SK-N-SH (cell line): ENCODE results near the gene MRM3. TPM values are rescaled to one million over a fixed set of nuclear protein-coding genes. Genes with fewer than 3 reads are reported as not detected.

ENCODE experiments used
- CTCF ChIA-PET: fragments of 300-600, 350-600 bp; formaldehyde crosslinking; extraction: SDS; loops from one replicate; lab custom pipeline; 2021; lab: Yijun Ruan, JAX
- POLR2A ChIA-PET: fragments of 350-600 bp; sonication (Branson Sonifier 250); formaldehyde crosslinking; extraction: SDS; loops from one replicate; lab custom pipeline; 2020; ENCODE audit warnings: antibody characterized with exemption, inconsistent platforms; lab: Yijun Ruan, JAX
- DNase-seq: peaks from one replicate; pipeline ENCODE4 v3.0.0; 2012
- H2AFZ ChIP-seq: fragments of 200-600 bp; sonication (generic); 2 replicates; pipeline ENCODE4 v1.8.1; 2016; ENCODE audit warnings: antibody characterized with exemption, mild to moderate bottlenecking, low read depth
- H3F3A ChIP-seq: fragments of 200-600 bp; sonication (generic); replicated peaks from 2 replicates; pipeline ENCODE3; 2016; ENCODE audit warnings: antibody characterized with exemption, mild to moderate bottlenecking; ENCODE audit not compliant: insufficient read depth
- H3K27ac ChIP-seq, 2 experiments: fragments of 200-500 bp in 1 of 2; fragments of 200-600 bp in 1 of 2; sonication (Bioruptor generic) in 1 of 2; sonication (generic), shearing (Covaris generic) in 1 of 2; 2 replicates each; pipeline versions ENCODE4 v1.5.1 to v1.6.1; 2014 to 2016; ENCODE audit warnings: low read depth in 2 of 2, inconsistent platforms in 1 of 2, low read length in 1 of 2, mild to moderate bottlenecking in 1 of 2, mixed read lengths in 1 of 2
- H3K27me3 ChIP-seq: fragments of 200-600 bp; sonication (generic), shearing (Covaris generic); 2 replicates; pipeline ENCODE4 v1.6.1; 2016; ENCODE audit warnings: mixed run types; ENCODE audit not compliant: insufficient read depth
- H3K36me3 ChIP-seq, 2 experiments: fragments of 200-500 bp in 1 of 2; fragments of 200-600 bp in 1 of 2; sonication (Bioruptor generic) in 1 of 2; sonication (generic) in 1 of 2; replicated peaks in 1 of 2; 2 replicates each; pipeline versions ENCODE3 to v1.5.1; 2014 to 2016; ENCODE audit warnings: low read length in 1 of 2, mild to moderate bottlenecking in 1 of 2; ENCODE audit not compliant: insufficient read depth in 2 of 2, control insufficient read depth in 1 of 2
- H3K4me1 ChIP-seq, 2 experiments: fragments of 200-500 bp in 1 of 2; fragments of 200-600 bp in 1 of 2; sonication (Bioruptor generic) in 1 of 2; sonication (generic), shearing (Covaris generic) in 1 of 2; 2 replicates each; pipeline versions ENCODE4 v1.5.1 to v1.6.1; 2014 to 2016; ENCODE audit warnings: low read depth in 1 of 2, low read length in 1 of 2, mixed run types in 1 of 2; ENCODE audit not compliant: insufficient read depth in 2 of 2, control insufficient read depth in 1 of 2
- H3K4me2 ChIP-seq: fragments of 200-600 bp; sonication (generic), shearing (Covaris generic); 2 replicates; pipeline ENCODE4 v1.6.1; 2017; ENCODE audit warnings: mixed run types
- H3K4me3 ChIP-seq, 2 experiments: fragments of 200-500 bp in 1 of 2; fragments of 200-600 bp in 1 of 2; sonication (Bioruptor generic) in 1 of 2; sonication (generic), shearing (Covaris generic) in 1 of 2; 2 replicates each; pipeline versions ENCODE4 v1.5.1 to v1.8.1; 2014 to 2016; ENCODE audit warnings: low read depth in 2 of 2, inconsistent platforms in 1 of 2, low read length in 1 of 2, mild to moderate bottlenecking in 1 of 2, mixed read lengths in 1 of 2, moderate library complexity in 1 of 2
- H3K79me2 ChIP-seq: fragments of 200-600 bp; sonication (generic); 2 replicates; pipeline ENCODE4 v1.8.1; 2017; ENCODE audit warnings: mild to moderate bottlenecking; ENCODE audit not compliant: insufficient read depth
- H3K9ac ChIP-seq: fragments of 200-600 bp; sonication (generic); 2 replicates; pipeline ENCODE4 v1.6.1; 2017; ENCODE audit warnings: mixed run types
- H3K9me2 ChIP-seq: fragments of 200-600 bp; sonication (generic); 2 replicates; pipeline ENCODE4 v1.6.1; 2017; ENCODE audit warnings: mixed run types
- H3K9me3 ChIP-seq: fragments of 200-600 bp; sonication (generic); 2 replicates; pipeline ENCODE4 v1.6.1; 2017; ENCODE audit warnings: mixed run types, mild to moderate bottlenecking, moderate library complexity
- H4K20me1 ChIP-seq: fragments of 200-600 bp; sonication (generic); 2 replicates; pipeline ENCODE4 v1.6.1; 2017; ENCODE audit warnings: mild to moderate bottlenecking, mixed run types; ENCODE audit not compliant: insufficient read depth
- EP300 ChIP-seq, 2 experiments: IDR thresholded peaks; 2 replicates each; pipeline versions ENCODE4 v1.4.0 to v1.6.1; 2012; ENCODE audit warnings: borderline replicate concordance in 1 of 2, low read depth in 1 of 2, low read length in 1 of 2
- FOXJ3 ChIP-seq: sonication (generic); formaldehyde crosslinking; IDR thresholded peaks from 2 replicates; pipeline ENCODE4 v1.5.1; 2020; ENCODE audit warnings: mild to moderate bottlenecking, missing genetic modification reagents
- GABPA ChIP-seq: IDR thresholded peaks from 2 replicates; pipeline ENCODE4 v1.4.0; 2012; ENCODE audit warnings: low read depth, mild to moderate bottlenecking
- GATA2 ChIP-seq: sonication (generic); formaldehyde crosslinking; IDR thresholded peaks from 2 replicates; pipeline ENCODE4 v1.5.0; 2020; ENCODE audit warnings: mild to moderate bottlenecking, missing genetic modification reagents
- JUND ChIP-seq: IDR thresholded peaks from 2 replicates; pipeline ENCODE4 v1.4.0; 2012
- NFIC ChIP-seq: IDR thresholded peaks from 2 replicates; pipeline ENCODE4 v1.4.0; 2012; ENCODE audit warnings: borderline replicate concordance
- NRF1 ChIP-seq: IDR thresholded peaks from 2 replicates; pipeline ENCODE4 v1.6.1; 2012; ENCODE audit warnings: low read depth, mild to moderate bottlenecking, low read length
- POLR2AphosphoS5 ChIP-seq: IDR thresholded peaks from 2 replicates; pipeline ENCODE4 v1.6.1; 2012; ENCODE audit warnings: low read depth, low read length
- RAD21 ChIP-seq: IDR thresholded peaks from 2 replicates; pipeline ENCODE4 v1.6.1; 2012; ENCODE audit warnings: mild to moderate bottlenecking, low read length
- RXRA ChIP-seq: IDR thresholded peaks from 2 replicates; pipeline ENCODE4 v1.4.0; 2012; ENCODE audit warnings: low read depth, mild to moderate bottlenecking, borderline replicate concordance
- TAF1 ChIP-seq: IDR thresholded peaks from 2 replicates; pipeline ENCODE4 v1.6.1; 2012; ENCODE audit warnings: low read depth, mild to moderate bottlenecking, low read length, moderate library complexity, borderline replicate concordance
- TCF12 ChIP-seq: IDR thresholded peaks from 2 replicates; pipeline ENCODE4 v1.4.0; 2012
- TEAD4 ChIP-seq: IDR thresholded peaks from 2 replicates; pipeline ENCODE4 v1.4.0; 2012; ENCODE audit warnings: mild to moderate bottlenecking, borderline replicate concordance; ENCODE audit not compliant: insufficient read depth
- YY1 ChIP-seq: IDR thresholded peaks from 2 replicates; pipeline ENCODE4 v1.4.0; 2012; ENCODE audit warnings: low read depth, mild to moderate bottlenecking
- WGBS: methylation state at CpG from one replicate; pipeline ENCODE4 v1.1.6; 2017; ENCODE audit warnings: low lambda C conversion rate; 5-methylcytosine and 5-hydroxymethylcytosine counted together
- polyA plus RNA-seq, 3 experiments: library from polyadenylated mRNA; depleted of rRNA; stranded (reverse); fragments of >200 nt; gene quantifications; 2 replicates each; pipeline ENCODE4 v1.2.3, GENCODE V29; 2012
- TF ChIP-seq, protein P1 (sequence below): IDR thresholded peaks from 2 replicates; pipeline ENCODE4 v1.4.0; 2012; ENCODE audit warnings: low read depth
- TF ChIP-seq, protein P2 (sequence below): IDR thresholded peaks from 2 replicates; pipeline ENCODE4 v1.6.1; 2012; ENCODE audit warnings: mild to moderate bottlenecking, low read depth, low read length, moderate library complexity
- TF ChIP-seq, protein P3 (sequence below): fragments of 200-600 bp; sonication (generic); IDR thresholded peaks from 2 replicates; pipeline ENCODE4 v1.6.1; 2017; ENCODE audit warnings: antibody characterized with exemption, mild to moderate bottlenecking, moderate library complexity
- TF ChIP-seq, protein P4 (sequence below): IDR thresholded peaks from 2 replicates; pipeline ENCODE4 v1.4.0; 2012; ENCODE audit warnings: low read depth, borderline replicate concordance

MRM3 gene
- polyA plus RNA-seq, 1 of the 3 experiments (the other 2 are of a cell fraction) = 16.4 TPM

DNA sequence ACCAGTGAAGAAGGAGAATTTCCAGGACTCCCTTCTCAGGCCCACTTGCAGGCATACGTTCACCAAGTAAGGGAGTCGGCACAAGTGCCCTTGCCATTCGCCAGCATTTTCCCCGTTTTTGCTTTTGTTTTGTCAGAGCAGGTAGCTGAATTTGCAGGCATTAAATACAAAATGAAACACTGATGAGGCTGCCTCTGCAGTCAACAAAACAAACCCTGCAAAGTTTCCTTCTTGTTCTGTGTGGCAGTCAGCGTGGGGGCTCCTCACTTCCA lies 7.9 kb upstream of the MRM3 start:
- Histone ChIP-seq H2AFZ (no peak overlapping the region), H3F3A (peaks cover 3% of the 10 kb centered on the region), H3K4me2 (no peak overlapping the region), H3K4me3 (no peak overlapping the region), H3K27ac (no peak overlapping the region), H3K36me3 (peaks cover 52 to 73% of the 10 kb centered on the region in 2 experiments), H3K27me3 (no peaks in the 10 kb centered on the region), H3K9ac (no peak overlapping the region), H4K20me1 (no peaks in the 10 kb centered on the region), H3K9me3 (no peaks in the 10 kb centered on the region), H3K9me2 (no peaks in the 10 kb centered on the region), H3K4me1 (no peaks in the 10 kb centered on the region), H3K79me2 (peaks cover 4% of the 10 kb centered on the region)
- CTCF ChIA-PET = interaction anchor here (1.4 kb wide), 1 partner anchor 207 kb away, joined by 5 read pairs; no protein-coding TSS in a partner anchor
- WGBS = 93% methylated on average over 5 of the region's 5 CpGs
- POLR2A ChIA-PET = no interaction called here
- TF ChIP-seq YY1 = no peak
- no peak for TF ChIP-seq FOXJ3
- TF ChIP-seq TAF1 = no peak
- TF ChIP-seq, protein P1, sequence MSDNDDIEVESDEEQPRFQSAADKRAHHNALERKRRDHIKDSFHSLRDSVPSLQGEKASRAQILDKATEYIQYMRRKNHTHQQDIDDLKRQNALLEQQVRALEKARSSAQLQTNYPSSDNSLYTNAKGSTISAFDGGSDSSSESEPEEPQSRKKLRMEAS = no peak
- TF ChIP-seq, protein P2, sequence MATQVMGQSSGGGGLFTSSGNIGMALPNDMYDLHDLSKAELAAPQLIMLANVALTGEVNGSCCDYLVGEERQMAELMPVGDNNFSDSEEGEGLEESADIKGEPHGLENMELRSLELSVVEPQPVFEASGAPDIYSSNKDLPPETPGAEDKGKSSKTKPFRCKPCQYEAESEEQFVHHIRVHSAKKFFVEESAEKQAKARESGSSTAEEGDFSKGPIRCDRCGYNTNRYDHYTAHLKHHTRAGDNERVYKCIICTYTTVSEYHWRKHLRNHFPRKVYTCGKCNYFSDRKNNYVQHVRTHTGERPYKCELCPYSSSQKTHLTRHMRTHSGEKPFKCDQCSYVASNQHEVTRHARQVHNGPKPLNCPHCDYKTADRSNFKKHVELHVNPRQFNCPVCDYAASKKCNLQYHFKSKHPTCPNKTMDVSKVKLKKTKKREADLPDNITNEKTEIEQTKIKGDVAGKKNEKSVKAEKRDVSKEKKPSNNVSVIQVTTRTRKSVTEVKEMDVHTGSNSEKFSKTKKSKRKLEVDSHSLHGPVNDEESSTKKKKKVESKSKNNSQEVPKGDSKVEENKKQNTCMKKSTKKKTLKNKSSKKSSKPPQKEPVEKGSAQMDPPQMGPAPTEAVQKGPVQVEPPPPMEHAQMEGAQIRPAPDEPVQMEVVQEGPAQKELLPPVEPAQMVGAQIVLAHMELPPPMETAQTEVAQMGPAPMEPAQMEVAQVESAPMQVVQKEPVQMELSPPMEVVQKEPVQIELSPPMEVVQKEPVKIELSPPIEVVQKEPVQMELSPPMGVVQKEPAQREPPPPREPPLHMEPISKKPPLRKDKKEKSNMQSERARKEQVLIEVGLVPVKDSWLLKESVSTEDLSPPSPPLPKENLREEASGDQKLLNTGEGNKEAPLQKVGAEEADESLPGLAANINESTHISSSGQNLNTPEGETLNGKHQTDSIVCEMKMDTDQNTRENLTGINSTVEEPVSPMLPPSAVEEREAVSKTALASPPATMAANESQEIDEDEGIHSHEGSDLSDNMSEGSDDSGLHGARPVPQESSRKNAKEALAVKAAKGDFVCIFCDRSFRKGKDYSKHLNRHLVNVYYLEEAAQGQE = no peak
- TF ChIP-seq NFIC = no peak
- no peak for TF ChIP-seq TCF12
- TF ChIP-seq TEAD4 = no peak
- TF ChIP-seq GABPA = no peak
- TF ChIP-seq, protein P3, sequence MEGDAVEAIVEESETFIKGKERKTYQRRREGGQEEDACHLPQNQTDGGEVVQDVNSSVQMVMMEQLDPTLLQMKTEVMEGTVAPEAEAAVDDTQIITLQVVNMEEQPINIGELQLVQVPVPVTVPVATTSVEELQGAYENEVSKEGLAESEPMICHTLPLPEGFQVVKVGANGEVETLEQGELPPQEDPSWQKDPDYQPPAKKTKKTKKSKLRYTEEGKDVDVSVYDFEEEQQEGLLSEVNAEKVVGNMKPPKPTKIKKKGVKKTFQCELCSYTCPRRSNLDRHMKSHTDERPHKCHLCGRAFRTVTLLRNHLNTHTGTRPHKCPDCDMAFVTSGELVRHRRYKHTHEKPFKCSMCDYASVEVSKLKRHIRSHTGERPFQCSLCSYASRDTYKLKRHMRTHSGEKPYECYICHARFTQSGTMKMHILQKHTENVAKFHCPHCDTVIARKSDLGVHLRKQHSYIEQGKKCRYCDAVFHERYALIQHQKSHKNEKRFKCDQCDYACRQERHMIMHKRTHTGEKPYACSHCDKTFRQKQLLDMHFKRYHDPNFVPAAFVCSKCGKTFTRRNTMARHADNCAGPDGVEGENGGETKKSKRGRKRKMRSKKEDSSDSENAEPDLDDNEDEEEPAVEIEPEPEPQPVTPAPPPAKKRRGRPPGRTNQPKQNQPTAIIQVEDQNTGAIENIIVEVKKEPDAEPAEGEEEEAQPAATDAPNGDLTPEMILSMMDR = no peak
- no peak for TF ChIP-seq GATA2 (CRISPR knock-in tag)
- TF ChIP-seq RXRA = no peak
- no peak for TF ChIP-seq RAD21
- TF ChIP-seq, protein P4, sequence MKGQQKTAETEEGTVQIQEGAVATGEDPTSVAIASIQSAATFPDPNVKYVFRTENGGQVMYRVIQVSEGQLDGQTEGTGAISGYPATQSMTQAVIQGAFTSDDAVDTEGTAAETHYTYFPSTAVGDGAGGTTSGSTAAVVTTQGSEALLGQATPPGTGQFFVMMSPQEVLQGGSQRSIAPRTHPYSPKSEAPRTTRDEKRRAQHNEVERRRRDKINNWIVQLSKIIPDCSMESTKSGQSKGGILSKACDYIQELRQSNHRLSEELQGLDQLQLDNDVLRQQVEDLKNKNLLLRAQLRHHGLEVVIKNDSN = no peak
- TF ChIP-seq POLR2AphosphoS5 = no peak
- TF ChIP-seq NRF1 = no peak
- TF ChIP-seq EP300 (IDR thresholded peaks at IDR 0.05; ENCODE audit: borderline replicate concordance in 1 of 2, low read depth in 1 of 2, low read length in 1 of 2) = no peak
- no peak for TF ChIP-seq JUND
- no peak for DNase-seq
